ENCODE results near the gene MCAT. TPM values are rescaled to one million over a fixed set of nuclear protein-coding genes. Genes with fewer than 3 reads are reported as not detected.

Gene MCAT
- total and polyA plus RNA-seq, 11 donors: 13.4 to 32.6 (median 15.7) TPM

- ATAC-seq: peak; percentile 92 to 95 (median 94)
- Histone ChIP-seq H3K4me1 (peaks cover 0 to 36% (median 13%) of the 10 kb centered on the region in 12 donors), H3K27ac (peak overlapping the region; percentile 74 to 98 (median 91)), H3K36me3 (peaks cover 0 to 2% (median 0%) of the 10 kb centered on the region in 9 donors), H3K9me3 (no peaks in the 10 kb centered on the region), H3K4me3 (peak overlapping the region in 11 of 12 donors; percentile 45 to 95 (median 59)), H3K27me3 (no peaks in the 10 kb centered on the region)
- DNase-seq: peak; percentile 96 to 99 (median 97)
- 5 to 30% (median 8%) methylated on average over 15 to 62 of the region's 86 CpGs for WGBS, 4 donors
- intact Hi-C loops (cut with DNase I): loop anchor here in 3 of 10 donors (1.0 to 5.0 kb wide), 2 partner anchors 35 kb away; no protein-coding TSS in a partner anchor
- TF ChIP-seq CTCF (IDR thresholded peaks at IDR 0.05) (peak; percentile 63 to 91 (median 80)), POLR2A (IDR thresholded peaks at IDR 0.05) (peak in 1 of 2 donors; percentile 74)
Observed at GRCh38 chr22:43187171-43188099, 44.2 kb upstream of the MCAT start.

GRCh38 chr22:43186272-43187170 is 43.3 kb upstream of the MCAT start, which contains the start of gene TTLL12:
TTLL12 (minus strand) TSS chr22:43187134; CDS start chr22:43187069, 65 bp downstream.
- no peaks in the 10 kb centered on the region for H3K9me3 ChIP-seq
- H3K36me3 ChIP-seq: peaks cover 0 to 4% (median 0%) of the 10 kb centered on the region in 9 donors
- TF ChIP-seq POLR2A (IDR thresholded peaks at IDR 0.05): peak in 1 of 2 donors; percentile 51
- peak in 2 of 12 donors; percentile 10 to 18 for TF ChIP-seq CTCF (IDR thresholded peaks at IDR 0.05)
- H3K4me3 ChIP-seq: peak within 1 kb of the TSS; percentile 45 to 95 (median 76)
- WGBS, 4 donors: 1 to 3% (median 2%) methylated on average over 15 to 86 of the region's 87 CpGs
- DNase-seq (peak; percentile 49 to 84 (median 67)), ATAC-seq (peak in 3 of 4 donors; percentile 16 to 43 (median 36))
- peaks cover 0 to 36% (median 13%) of the 10 kb centered on the region in 12 donors for H3K4me1 ChIP-seq
- H3K27me3 ChIP-seq: no peaks in the 10 kb centered on the region
- H3K27ac ChIP-seq: peak within 1 kb of the TSS; percentile 74 to 98 (median 92)
- intact Hi-C loops (cut with DNase I): loop anchor here in 3 of 10 donors (1.0 to 5.0 kb wide), 2 partner anchors 36 kb away; no protein-coding TSS in a partner anchor

- WGBS, 4 donors: 14 to 18% (median 18%) methylated on average over 8 to 12 of the region's 12 CpGs
- Histone ChIP-seq H3K9me3 (no peaks in the 10 kb centered on the region), H3K4me1 (peaks cover 0 to 36% (median 13%) of the 10 kb centered on the region in 12 donors), H3K27me3 (no peaks in the 10 kb centered on the region), H3K36me3 (peaks cover 0 to 4% (median 0%) of the 10 kb centered on the region in 9 donors), H3K27ac (peak overlapping the region in 3 of 12 donors; percentile 75 to 89 (median 88)), H3K4me3 (peak overlapping the region; percentile 45 to 95 (median 76))
- ATAC-seq: peak; percentile 9 to 29 (median 22)
- intact Hi-C loops (cut with DNase I): loop anchor here in 1 of 10 donors (5.0 kb wide), 1 partner anchor 36 kb away; no protein-coding TSS in a partner anchor
- TF ChIP-seq POLR2A (IDR thresholded peaks at IDR 0.05) (no peak), CTCF (IDR thresholded peaks at IDR 0.05) (no peak)
- DNase-seq: peak; percentile 38 to 82 (median 74)
Observed at GRCh38 chr22:43185860-43186261, 42.7 kb upstream of the MCAT start.
